ENCODE data around the gene HOXC12. TPM values are rescaled to one million over a fixed set of nuclear protein-coding genes. Genes with fewer than 3 reads are reported as not detected.

Gene HOXC12
- total RNA-seq, 2 experiments from 2014 or later: not detected

- DNase-seq: no peak
- Mint-ChIP-seq H3K9me3 (ENCODE audit: low read depth) (no peaks in the 10 kb centered on the region), H3K36me3 (peaks cover 1% of the 10 kb centered on the region), H3K27me3 (peaks cover 96% of the 10 kb centered on the region), H3K4me3 (no peak overlapping the region), H3K27ac (no peak overlapping the region), H3K4me1 (peaks cover 14% of the 10 kb centered on the region)
- CTCF ChIA-PET: interaction anchor here (1.3 to 6.1 kb wide), 7 partner anchors 8 to 210 kb away, joined by 4 to 41 read pairs (median 7); partner anchors contain the start of genes HOXC10, HOXC5 and HOXC8
- ATAC-seq: no peak
Measured at GRCh38 chr12:53997204-53998109, 42.8 kb downstream of the HOXC12 start.

DNA sequence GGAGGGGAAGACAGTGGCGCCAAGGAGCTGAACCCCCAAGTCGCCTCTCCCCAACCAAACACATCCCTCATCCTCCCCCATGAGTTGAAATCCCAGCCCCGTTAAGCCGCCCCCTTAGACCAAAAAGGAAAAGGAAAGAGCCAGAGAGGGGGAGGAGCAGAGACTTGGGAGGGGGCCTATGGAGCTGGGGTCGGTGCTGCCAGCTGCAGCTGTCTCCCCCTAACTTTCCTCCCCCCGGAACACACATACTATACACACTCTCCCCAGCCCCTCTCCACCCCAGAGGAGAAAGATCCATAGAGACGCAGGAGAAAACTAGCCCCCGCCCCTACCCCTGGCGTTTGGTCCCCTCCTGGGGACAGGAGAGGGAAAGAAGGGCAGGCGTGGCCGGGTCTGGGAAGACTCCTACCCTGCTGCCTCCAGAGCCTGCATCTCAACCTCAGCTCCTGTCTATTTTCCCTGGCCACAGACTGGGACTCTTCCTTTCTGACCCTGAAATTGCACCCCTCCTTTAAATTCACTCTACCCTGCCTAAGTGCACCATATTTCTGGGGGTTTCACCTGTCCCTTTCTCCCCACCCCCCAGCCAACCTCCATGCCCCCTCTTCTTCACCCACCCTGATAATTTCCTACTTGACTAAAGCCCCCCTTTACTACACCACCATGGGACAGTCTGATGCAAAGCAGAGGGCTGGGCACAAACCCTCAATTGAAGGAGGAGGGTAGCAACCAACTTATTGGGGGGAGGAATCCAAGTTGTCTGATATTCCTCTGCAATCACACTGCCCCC is 43.6 kb downstream of the HOXC12 start:
- CTCF ChIA-PET: interaction anchor here (1.1 to 6.1 kb wide), 9 partner anchors 7 to 210 kb away, joined by 3 to 41 read pairs (median 6); partner anchors contain the start of genes HOXC10, HOXC5 and HOXC8
- peaks cover 97% of the 10 kb centered on the region for H3K27me3 Mint-ChIP-seq
- ATAC-seq: no peak
- no peak for DNase-seq
- no peak overlapping the region for H3K4me3 Mint-ChIP-seq
- H3K4me1 Mint-ChIP-seq: peaks cover 14% of the 10 kb centered on the region
- H3K9me3 Mint-ChIP-seq (ENCODE audit: low read depth): no peaks in the 10 kb centered on the region
- H3K27ac Mint-ChIP-seq: no peak overlapping the region
- H3K36me3 Mint-ChIP-seq: peaks cover 1% of the 10 kb centered on the region

GRCh38 chr12:53998900-53999236 is 44.2 kb downstream of the HOXC12 start:
- ATAC-seq (no peak), DNase-seq (no peak)
- H3K4me1 Mint-ChIP-seq: peaks cover 14% of the 10 kb centered on the region
- H3K27ac Mint-ChIP-seq: no peak overlapping the region
- H3K9me3 Mint-ChIP-seq (ENCODE audit: low read depth): no peaks in the 10 kb centered on the region
- CTCF ChIA-PET: interaction anchor here (1.1 to 6.1 kb wide), 7 partner anchors 10 to 209 kb away, joined by 3 to 41 read pairs (median 6); partner anchors contain the start of genes HOXC10, HOXC5 and HOXC8
- H3K36me3 Mint-ChIP-seq: peaks cover 1% of the 10 kb centered on the region
- H3K27me3 Mint-ChIP-seq: peaks cover 97% of the 10 kb centered on the region
- H3K4me3 Mint-ChIP-seq: no peak overlapping the region

DNA sequence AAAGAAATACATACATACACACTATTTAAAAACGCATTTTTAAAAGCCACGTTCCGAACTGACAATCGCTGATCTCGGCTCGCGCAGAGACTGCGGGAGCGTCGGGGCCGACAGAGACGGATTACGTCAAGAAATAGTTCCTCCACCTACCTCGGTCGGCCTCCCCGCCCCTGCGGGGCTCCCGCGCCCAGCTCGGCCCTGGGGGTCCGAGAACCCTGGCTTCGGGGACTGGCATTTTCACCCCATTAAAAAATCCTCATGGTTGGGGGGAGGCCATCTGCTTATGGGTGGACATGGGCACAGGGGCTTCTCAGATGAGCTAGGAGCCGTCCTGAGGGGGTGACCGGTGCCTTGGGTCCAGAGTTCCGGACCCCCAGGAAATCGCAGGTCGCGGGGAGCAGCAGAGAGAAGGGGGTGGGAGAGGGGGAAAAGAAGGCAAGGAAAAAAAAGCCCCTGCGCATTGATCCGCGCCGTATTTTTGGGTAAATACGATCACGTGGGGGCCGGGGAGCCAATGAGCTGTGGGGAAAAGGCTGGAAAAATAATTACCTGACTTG is 44.9 kb downstream of the HOXC12 start:
- H3K36me3 Mint-ChIP-seq: peaks cover 1% of the 10 kb centered on the region
- H3K4me3 Mint-ChIP-seq: peak overlapping the region; percentile 42
- ATAC-seq (no peak), DNase-seq (no peak)
- H3K27me3 Mint-ChIP-seq: peaks cover 97% of the 10 kb centered on the region
- H3K27ac Mint-ChIP-seq: no peak overlapping the region
- CTCF ChIA-PET: interaction anchor here (0.6 to 6.1 kb wide), 13 partner anchors 9 to 243 kb away, joined by 3 to 41 read pairs (median 3); partner anchors contain the start of genes HOXC10, HOXC5 and HOXC8
- peaks cover 14% of the 10 kb centered on the region for H3K4me1 Mint-ChIP-seq
- H3K9me3 Mint-ChIP-seq (ENCODE audit: low read depth): no peaks in the 10 kb centered on the region

DNA sequence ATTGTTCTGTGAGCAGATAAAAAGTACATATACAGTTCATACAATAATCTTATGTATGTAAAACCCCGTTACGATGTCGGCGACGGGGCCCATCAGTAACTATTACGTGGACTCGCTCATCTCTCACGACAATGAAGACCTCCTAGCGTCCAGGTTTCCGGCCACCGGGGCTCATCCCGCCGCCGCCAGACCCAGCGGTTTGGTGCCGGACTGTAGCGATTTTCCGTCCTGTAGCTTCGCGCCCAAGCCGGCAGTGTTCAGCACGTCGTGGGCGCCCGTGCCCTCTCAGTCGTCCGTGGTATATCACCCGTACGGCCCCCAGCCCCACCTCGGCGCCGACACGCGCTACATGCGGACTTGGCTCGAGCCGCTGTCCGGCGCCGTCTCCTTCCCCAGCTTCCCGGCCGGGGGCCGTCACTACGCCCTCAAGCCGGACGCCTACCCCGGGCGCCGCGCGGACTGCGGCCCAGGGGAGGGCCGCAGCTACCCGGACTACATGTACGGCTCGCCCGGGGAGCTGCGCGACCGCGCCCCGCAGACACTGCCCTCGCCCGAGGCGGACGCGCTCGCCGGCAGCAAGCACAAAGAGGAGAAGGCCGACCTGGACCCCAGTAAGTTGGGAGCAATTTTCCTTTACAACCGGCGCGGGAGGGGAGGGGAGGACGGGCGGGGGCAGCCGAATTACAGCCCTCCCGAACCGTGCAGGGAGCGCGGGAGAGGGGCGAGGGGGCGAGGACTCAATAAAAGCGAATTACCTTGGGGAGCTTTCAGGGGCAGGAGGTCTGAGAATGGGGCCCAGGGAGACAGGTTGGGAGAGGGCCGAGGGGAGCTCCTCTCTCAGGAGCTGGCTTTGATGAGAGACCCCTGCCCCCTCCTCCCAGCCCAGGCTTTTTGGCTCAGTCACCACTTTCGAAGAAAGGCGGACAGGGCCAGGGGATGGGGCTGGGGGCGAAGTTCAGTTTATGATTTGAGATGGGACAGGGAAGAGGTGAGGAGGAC is 45.7 kb downstream of the HOXC12 start, which contains the start of gene HOXC9:
Gene HOXC9, plus strand, starts transcription at position 46 of the 999 bp plus-strand sequence. Its CDS starts 28 bp downstream, at position 74.
- no peaks in the 10 kb centered on the region for H3K36me3 Mint-ChIP-seq
- DNase-seq (no peak), ATAC-seq (no peak)
- H3K4me1 Mint-ChIP-seq: peaks cover 10% of the 10 kb centered on the region
- no peak within 1 kb of the TSS for H3K27ac Mint-ChIP-seq
- H3K27me3 Mint-ChIP-seq: peaks cover 97% of the 10 kb centered on the region
- CTCF ChIA-PET: interaction anchor here (0.6 to 6.1 kb wide), 10 partner anchors 10 to 215 kb away, joined by 3 to 41 read pairs (median 3); partner anchors contain the start of genes HOXC10 and HOXC5
- no peaks in the 10 kb centered on the region for H3K9me3 Mint-ChIP-seq (ENCODE audit: low read depth)
- H3K4me3 Mint-ChIP-seq: peak within 1 kb of the TSS; percentile 42

DNA sequence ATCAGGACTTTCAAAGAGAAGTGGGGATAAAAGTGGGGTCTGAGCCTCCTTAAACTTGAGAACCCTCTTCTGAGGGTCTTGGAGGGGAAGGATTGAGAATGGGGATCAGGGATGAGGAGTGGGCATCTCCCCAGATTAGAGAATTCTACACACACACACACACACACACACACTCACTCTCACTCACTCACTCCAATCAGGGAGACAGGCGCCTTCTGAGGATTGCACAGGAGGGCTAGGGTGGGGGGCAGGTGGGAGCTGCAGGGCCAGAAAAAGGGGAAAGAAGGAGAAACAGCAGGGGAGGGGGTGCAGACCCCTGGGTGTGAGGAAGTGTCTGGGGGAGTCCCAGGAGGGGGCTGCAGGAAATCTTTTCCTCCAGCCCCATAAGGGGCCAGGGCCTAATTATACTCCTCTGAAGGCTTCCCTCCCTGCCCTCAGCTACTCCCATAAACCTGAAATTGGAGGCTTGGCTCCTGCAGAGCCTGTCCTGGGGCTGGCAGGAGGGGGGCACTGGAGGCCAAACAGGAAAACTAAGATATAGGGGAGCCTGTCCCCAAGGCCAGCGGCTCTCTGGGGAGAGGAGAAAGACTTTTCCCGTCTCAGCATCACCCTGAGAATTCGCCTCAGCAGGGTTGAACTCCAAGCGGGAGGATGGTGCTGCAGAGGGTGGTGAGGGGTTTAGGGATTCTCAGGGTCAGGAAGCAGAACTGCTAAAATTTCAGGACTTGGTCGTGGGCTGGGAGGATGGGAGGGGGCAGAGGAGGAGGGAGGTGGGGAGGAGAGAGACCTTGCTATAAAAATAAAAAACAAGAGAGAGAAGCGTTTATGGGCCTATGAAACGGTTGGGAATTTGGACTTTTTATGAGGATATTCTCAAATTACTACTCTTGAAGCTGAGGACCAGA is 46.8 kb downstream of the HOXC12 start:
- CTCF ChIA-PET: interaction anchor here (1.0 to 8.4 kb wide), 5 partner anchors 15 to 200 kb away, joined by 3 to 136 read pairs (median 11); partner anchors contain the start of genes HOXC10, HOXC5 and SMUG1
- DNase-seq: no peak
- H3K27ac Mint-ChIP-seq: no peak overlapping the region
- peaks cover 15% of the 10 kb centered on the region for H3K4me1 Mint-ChIP-seq
- no peaks in the 10 kb centered on the region for H3K9me3 Mint-ChIP-seq (ENCODE audit: low read depth)
- no peak overlapping the region for H3K4me3 Mint-ChIP-seq
- no peak for ATAC-seq
- peaks cover 98% of the 10 kb centered on the region for H3K27me3 Mint-ChIP-seq
- H3K36me3 Mint-ChIP-seq: no peaks in the 10 kb centered on the region

GRCh38 chr12:54002278-54002914 is 47.7 kb downstream of the HOXC12 start:
- H3K9me3 Mint-ChIP-seq (ENCODE audit: low read depth): no peaks in the 10 kb centered on the region
- no peak for ATAC-seq
- H3K27me3 Mint-ChIP-seq: peaks cover 98% of the 10 kb centered on the region
- no peak overlapping the region for H3K27ac Mint-ChIP-seq
- CTCF ChIA-PET: interaction anchor here (3.5 to 8.4 kb wide), 4 partner anchors 16 to 205 kb away, joined by 11 to 136 read pairs (median 68); partner anchors contain the start of genes HOXC10 and SMUG1
- H3K4me3 Mint-ChIP-seq: no peak overlapping the region
- no peaks in the 10 kb centered on the region for H3K36me3 Mint-ChIP-seq
- DNase-seq: no peak
- peaks cover 15% of the 10 kb centered on the region for H3K4me1 Mint-ChIP-seq

DNA sequence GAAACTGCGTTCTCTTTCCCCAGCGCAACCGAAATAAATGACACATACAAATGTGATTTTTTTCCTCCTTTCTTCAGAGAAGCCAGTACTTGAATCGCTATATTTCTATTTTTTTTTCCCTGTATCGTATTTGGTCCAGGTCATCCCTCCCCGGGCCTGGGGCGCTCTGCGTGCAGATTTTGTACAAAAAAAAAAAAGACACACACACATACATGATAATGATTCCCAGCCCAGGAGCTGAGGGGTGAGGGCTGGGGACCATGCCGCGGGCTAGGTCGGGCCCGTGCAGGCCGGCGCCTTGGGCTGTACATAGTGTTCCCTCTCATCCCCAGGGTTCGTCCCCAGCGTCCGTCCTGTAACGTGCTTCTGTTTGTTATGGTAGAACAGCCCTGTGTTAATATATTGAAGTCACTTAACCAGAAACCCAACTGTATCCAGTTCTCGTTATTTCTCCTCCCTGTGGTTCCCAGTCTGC is 48.2 kb downstream of the HOXC12 start:
- no peak for DNase-seq
- no peak overlapping the region for H3K27ac Mint-ChIP-seq
- ATAC-seq: no peak
- H3K9me3 Mint-ChIP-seq (ENCODE audit: low read depth): no peaks in the 10 kb centered on the region
- CTCF ChIA-PET: interaction anchor here (1.2 to 8.4 kb wide), 6 partner anchors 16 to 204 kb away, joined by 3 to 136 read pairs (median 27); partner anchors contain the start of genes HOXC10 and SMUG1
- peaks cover 98% of the 10 kb centered on the region for H3K27me3 Mint-ChIP-seq
- H3K4me1 Mint-ChIP-seq: peaks cover 13% of the 10 kb centered on the region
- H3K4me3 Mint-ChIP-seq: no peak overlapping the region
- H3K36me3 Mint-ChIP-seq: no peaks in the 10 kb centered on the region

- Mint-ChIP-seq H3K9me3 (ENCODE audit: low read depth) (no peaks in the 10 kb centered on the region), H3K4me3 (no peak overlapping the region), H3K27me3 (peaks cover 98% of the 10 kb centered on the region), H3K4me1 (peaks cover 13% of the 10 kb centered on the region), H3K27ac (no peak overlapping the region), H3K36me3 (no peaks in the 10 kb centered on the region)
- no peak for ATAC-seq
- CTCF ChIA-PET: interaction anchor here (1.2 to 8.4 kb wide), 8 partner anchors 13 to 211 kb away, joined by 3 to 136 read pairs (median 71); partner anchors contain the start of genes HOXC10, HOXC5, HOXC6 and SMUG1
- no peak for DNase-seq
Measured at GRCh38 chr12:54003625-54004024, 48.9 kb downstream of the HOXC12 start.

DNA sequence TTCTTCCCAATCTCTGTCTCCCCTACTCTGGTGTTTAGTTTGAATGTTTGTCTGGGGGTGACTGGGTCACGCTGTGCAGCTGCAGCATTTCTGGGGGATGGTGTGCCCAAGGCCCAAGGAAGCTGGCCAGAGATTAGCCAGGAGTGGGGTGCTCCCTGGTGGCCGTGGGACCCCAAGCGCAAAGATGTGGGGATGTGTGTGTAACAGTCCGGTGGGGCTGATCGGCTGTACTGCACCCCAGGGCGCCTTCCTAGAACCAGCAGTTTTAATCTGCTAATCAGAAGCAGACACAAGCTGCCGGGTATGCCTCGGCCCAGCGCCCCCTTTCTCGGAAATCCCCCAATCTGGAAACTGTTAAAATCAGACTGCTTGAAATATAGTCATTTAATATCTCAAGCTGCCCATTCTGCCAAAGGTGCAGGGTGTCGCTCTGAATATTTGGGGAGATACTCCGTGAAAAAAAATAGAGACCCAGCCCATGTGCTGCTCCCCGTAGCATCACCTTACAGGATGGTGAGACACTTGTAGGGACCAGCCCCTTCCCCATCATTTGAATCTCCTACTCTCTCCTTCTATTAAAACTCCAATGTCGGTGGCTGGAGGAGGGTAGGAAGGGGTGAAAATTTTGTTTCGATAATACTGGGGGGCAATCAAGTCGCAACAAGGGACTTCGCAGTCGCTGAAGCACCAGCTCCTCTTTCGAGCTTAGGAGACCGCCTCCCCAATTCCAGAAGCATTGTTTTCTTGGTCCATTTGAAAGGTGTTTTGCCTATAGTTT is 49.5 kb downstream of the HOXC12 start:
- DNase-seq (no peak), ATAC-seq (no peak)
- no peaks in the 10 kb centered on the region for H3K36me3 Mint-ChIP-seq
- H3K4me1 Mint-ChIP-seq: peaks cover 14% of the 10 kb centered on the region
- H3K27ac Mint-ChIP-seq: no peak overlapping the region
- CTCF ChIA-PET: interaction anchor here (1.2 to 8.4 kb wide), 9 partner anchors 12 to 210 kb away, joined by 3 to 136 read pairs (median 68); partner anchors contain the start of genes HOXC10, HOXC5, HOXC6 and SMUG1
- H3K4me3 Mint-ChIP-seq: no peak overlapping the region
- peaks cover 97% of the 10 kb centered on the region for H3K27me3 Mint-ChIP-seq
- H3K9me3 Mint-ChIP-seq (ENCODE audit: low read depth): no peaks in the 10 kb centered on the region

Measured in activated CD8-positive, alpha-beta memory T cell treated with anti-CD3 and anti-CD28 coated beads, Interleukin-2, amount 10 ng/mL, durations not matched to agents 7 days and 5 days (primary cell).